GM12878 (cell line): ENCODE data around the gene RFLNA. TPM values are rescaled to one million over a fixed set of nuclear protein-coding genes. Genes with fewer than 3 reads are reported as not detected.

Experiments used
- ATAC-seq: fragments of 200-7000 bp; cut with Tn5 transposase; 3 replicates; pipeline ENCODE4 v1.9.1; 2020; ENCODE audit warnings: mild to moderate bottlenecking, moderate library complexity
- BruUV-seq: library from RNA; stranded (reverse); fragments of 400-500 nt; replicated peaks from 2 replicates; lab custom pipeline; 2021; lab: Mats Ljungman, UMichigan
- CTCF ChIA-PET: fragments of 300-600 bp; sonication (Branson Sonifier 250); formaldehyde crosslinking; extraction: SDS; loops from one replicate; lab custom pipeline; 2021; ENCODE audit warnings: inconsistent platforms; lab: Yijun Ruan, JAX
- POLR2A ChIA-PET: fragments of 350-600 bp; formaldehyde crosslinking; extraction: SDS; loops from one replicate; lab custom pipeline; 2021; ENCODE audit warnings: inconsistent platforms; lab: Charles Lee
- RAD21 ChIA-PET: fragments of 300-600 bp; sonication (Branson Sonifier 250); formaldehyde crosslinking; loops from one replicate; lab custom pipeline; 2023; ENCODE audit warnings: antibody characterized with exemption; ENCODE audit not compliant: unreplicated experiment; lab: Charles Lee
- SMC1A ChIA-PET: fragments of 300-600 bp; sonication (Branson Sonifier 250); formaldehyde crosslinking; loops from one replicate; lab custom pipeline; 2023; ENCODE audit not compliant: unreplicated experiment, uncharacterized antibody; lab: Charles Lee
- DNase-seq: peaks from one replicate; pipeline ENCODE4 v3.0.0-alpha.2; 2011; ENCODE audit warnings: low read depth, low spot score
- FAIRE-seq: peaks from 3 replicates; lab custom pipeline; 2011; peaks lifted over from hg19 to GRCh38; lab: Jason Lieb, UNC
- H2AFZ ChIP-seq: 2 replicates; pipeline ENCODE4 v1.6.0; 2011; ENCODE audit warnings: low read depth, low read length, control low read depth; ENCODE audit not compliant: control insufficient read depth
- H3K27ac ChIP-seq: 2 replicates; pipeline ENCODE4 v1.5.1; 2011; ENCODE audit warnings: control low read depth; ENCODE audit not compliant: control insufficient read depth, insufficient read depth
- H3K27me3 ChIP-seq, 2 experiments: replicated peaks in 1 of 2; 2 replicates each; pipeline versions ENCODE4 v1.6.0 to v1.6.1; 2011; ENCODE audit warnings: low read length in 1 of 2; ENCODE audit not compliant: control insufficient read depth in 2 of 2, insufficient read depth in 2 of 2
- H3K36me3 ChIP-seq, 2 experiments: 2 replicates each; pipeline ENCODE4 v1.5.1; 2011; ENCODE audit warnings: low read length in 1 of 2; ENCODE audit not compliant: control insufficient read depth in 2 of 2, insufficient read depth in 2 of 2
- H3K4me1 ChIP-seq: 2 replicates; pipeline ENCODE4 v1.6.1; 2011; ENCODE audit warnings: mild to moderate bottlenecking, low read length, moderate library complexity, mixed read lengths; ENCODE audit not compliant: control insufficient read depth, insufficient read depth
- H3K4me2 ChIP-seq: 2 replicates; pipeline ENCODE4 v1.6.0; 2011; ENCODE audit warnings: control low read depth; ENCODE audit not compliant: control insufficient read depth, insufficient read depth
- H3K4me3 ChIP-seq: fragments of 200-600 bp; sonication (generic); 2 replicates; pipeline ENCODE4 v1.5.1; 2016
- H3K79me2 ChIP-seq: 2 replicates; pipeline ENCODE4 v1.6.0; 2011; ENCODE audit warnings: low read length; ENCODE audit not compliant: control insufficient read depth, insufficient read depth
- H3K9ac ChIP-seq: 2 replicates; pipeline ENCODE4 v1.8.0; 2011; ENCODE audit warnings: low read length, control low read depth, mixed read lengths; ENCODE audit not compliant: control insufficient read depth, insufficient read depth
- H3K9me3 ChIP-seq: replicated peaks from 3 replicates; pipeline ENCODE4 v1.5.1; 2011; ENCODE audit warnings: mild to moderate bottlenecking, low read length; ENCODE audit not compliant: control insufficient read depth, insufficient read depth
- H4K20me1 ChIP-seq: 2 replicates; pipeline ENCODE4 v1.6.0; 2011; ENCODE audit not compliant: control insufficient read depth, insufficient read depth
- CBX5 ChIP-seq: sonication (generic); IDR thresholded peaks from 2 replicates; pipeline ENCODE4 v1.6.1; 2016; ENCODE audit warnings: low read depth, moderate library complexity, mild to moderate bottlenecking, inconsistent platforms
- CHD2 ChIP-seq: IDR thresholded peaks from 2 replicates; pipeline ENCODE4 v1.6.1; 2011; ENCODE audit warnings: low read depth, low read length, improper control_type of control experiment, borderline replicate concordance
- TAF1 ChIP-seq: IDR thresholded peaks from 2 replicates; pipeline ENCODE4 v1.6.1; 2011; ENCODE audit warnings: mild to moderate bottlenecking, low read depth, low read length, borderline replicate concordance
- WGBS: methylation state at CpG from one replicate; pipeline ENCODE4 v1.1.6; 2016; ENCODE audit warnings: low lambda C conversion rate; ENCODE audit not compliant: insufficient replicate concordance, insufficient coverage; ENCODE audit errors: missing lambda C conversion rate; 5-methylcytosine and 5-hydroxymethylcytosine counted together
- in situ Hi-C: fragments of 300-500 bp; cut with MboI; formaldehyde crosslinking; loops from 9 replicates; pipeline ENCODE4 v1.14.3; 2018; ENCODE audit warnings: mixed read lengths
- intact Hi-C: fragments of 100-400 bp; cut with micrococcal nuclease; formaldehyde crosslinking; loops from one replicate; pipeline ENCODE4 v1.14.2; 2022; ENCODE audit not compliant: unreplicated experiment
- polyA plus RNA-seq, 11 experiments: library from polyadenylated mRNA; depleted of rRNA in 4 of 11; unstranded in 6 of 11; stranded (reverse) in 5 of 11; fragments of >200 nt; fragmentation: Nextera tagmentation in 4 of 11; fragmentation: Illumina TruSeq in 1 of 11; extraction: Ambion mirVana in 4 of 11; extraction: Trizol in 1 of 11; gene quantifications; 1 replicate in 1 of 11; 2 replicates in 10 of 11; pipeline versions ENCODE4 v1.2.1 to v1.2.3, GENCODE V29; 2011 to 2016; ENCODE audit warnings: inconsistent platforms in 2 of 11, missing spikeins in 2 of 11, low read depth in 1 of 11
- total RNA-seq, 4 experiments: library from RNA; depleted of rRNA in 3 of 4; stranded (reverse); fragments of >200 nt in 3 of 4; fragmentation: Illumina TruSeq in 1 of 4; extraction: Trizol in 1 of 4; gene quantifications; 2 replicates each; pipeline versions ENCODE4 v1.2.1 to v1.2.3, GENCODE V29; 2013 to 2021
- TF ChIP-seq, protein P1 (sequence below): IDR thresholded peaks from 2 replicates; pipeline ENCODE4 v1.6.1; 2011; ENCODE audit warnings: borderline replicate concordance, low read depth, mild to moderate bottlenecking, moderate library complexity, low read length; ENCODE audit not compliant: insufficient read depth, poor library complexity, severe bottlenecking

Gene RFLNA
- total and polyA plus RNA-seq, 10 of the 15 experiments (the other 5 are each of a cell fraction or from before 2014, with no cell fraction given): 0.08 TPM; not detected in 9

DNA sequence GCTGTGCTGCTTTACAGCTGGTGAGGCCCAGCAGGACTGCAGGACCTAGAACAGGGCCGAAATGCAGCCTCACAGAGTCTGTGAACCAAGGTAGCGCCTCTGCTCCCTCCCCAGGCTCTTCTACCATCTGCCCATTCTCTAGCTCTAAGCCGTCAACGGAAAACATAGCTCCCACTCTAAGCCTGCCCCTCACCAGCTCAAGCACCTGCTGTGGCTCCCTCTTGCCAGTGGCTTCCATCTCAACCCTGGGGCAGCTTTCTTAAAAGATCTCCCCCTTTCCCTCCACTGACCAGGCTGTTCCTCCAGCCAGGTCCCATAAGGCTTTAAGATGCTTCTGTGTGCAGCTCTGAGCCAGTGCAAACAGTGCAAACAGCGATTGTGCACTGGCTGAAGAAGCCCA lies 61.3 kb downstream of the RFLNA start:
- H3K9ac ChIP-seq: no peak overlapping the region
- H3K4me1 ChIP-seq: no peaks in the 10 kb centered on the region
- peaks cover 26 to 52% of the 10 kb centered on the region in 2 experiments; a peak in 3 of 4 replicates for H3K36me3 ChIP-seq
- H3K9me3 ChIP-seq: no peaks in the 10 kb centered on the region
- WGBS: 100% methylated on average over 5 of the region's 5 CpGs
- H2AFZ ChIP-seq: no peak overlapping the region
- no peak overlapping the region for H3K27ac ChIP-seq
- no peaks in the 10 kb centered on the region; the same call in 1 of the 2 replicates for H4K20me1 ChIP-seq
- ChIA-PET SMC1A (no interaction called here), POLR2A (no interaction called here), CTCF (no interaction called here), RAD21 (no interaction called here)
- H3K79me2 ChIP-seq: no peaks in the 10 kb centered on the region
- intact Hi-C loops: no loop called here
- DNase-seq (no peak), FAIRE-seq (no peak), ATAC-seq (no peak)
- no peak overlapping the region for H3K4me3 ChIP-seq
- in situ Hi-C loops: loop anchor here (25.0 kb wide), 1 partner anchor 406 kb away; no protein-coding TSS in a partner anchor
- no peak for TF ChIP-seq CHD2
- TF ChIP-seq CBX5: no peak
- BruUV-seq: no TSS peak
- no peaks in the 10 kb centered on the region for H3K27me3 ChIP-seq
- H3K4me2 ChIP-seq: no peak overlapping the region

DNA sequence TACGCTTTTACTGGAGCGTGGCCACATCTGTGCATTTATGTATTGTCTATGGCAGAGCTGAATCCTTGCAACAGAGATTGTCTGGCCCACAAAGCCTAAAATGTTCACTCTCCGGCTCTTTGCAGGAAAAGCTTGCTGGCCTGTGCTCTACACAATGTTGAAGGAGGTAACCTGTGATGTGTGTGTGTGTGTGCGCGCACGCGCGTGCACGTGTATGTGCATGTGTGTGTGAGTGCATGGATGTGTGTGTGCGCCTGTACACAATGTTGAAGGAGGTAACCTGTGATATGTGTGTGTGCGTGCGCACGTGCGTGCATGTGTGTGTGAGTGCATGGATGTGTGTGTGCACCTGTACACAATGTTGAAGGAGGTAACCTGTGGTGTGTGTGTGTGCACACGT lies 62.7 kb downstream of the RFLNA start:
- intact Hi-C loops: no loop called here
- TF ChIP-seq, protein P1, sequence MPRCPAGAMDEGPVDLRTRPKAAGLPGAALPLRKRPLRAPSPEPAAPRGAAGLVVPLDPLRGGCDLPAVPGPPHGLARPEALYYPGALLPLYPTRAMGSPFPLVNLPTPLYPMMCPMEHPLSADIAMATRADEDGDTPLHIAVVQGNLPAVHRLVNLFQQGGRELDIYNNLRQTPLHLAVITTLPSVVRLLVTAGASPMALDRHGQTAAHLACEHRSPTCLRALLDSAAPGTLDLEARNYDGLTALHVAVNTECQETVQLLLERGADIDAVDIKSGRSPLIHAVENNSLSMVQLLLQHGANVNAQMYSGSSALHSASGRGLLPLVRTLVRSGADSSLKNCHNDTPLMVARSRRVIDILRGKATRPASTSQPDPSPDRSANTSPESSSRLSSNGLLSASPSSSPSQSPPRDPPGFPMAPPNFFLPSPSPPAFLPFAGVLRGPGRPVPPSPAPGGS: peak; percentile 16
- TF ChIP-seq TAF1: no peak
- H3K9ac ChIP-seq: no peak overlapping the region
- H2AFZ ChIP-seq: no peak overlapping the region
- no peak for FAIRE-seq
- no peaks in the 10 kb centered on the region for H3K4me1 ChIP-seq
- in situ Hi-C loops: loop anchor here (25.0 kb wide), 1 partner anchor 405 kb away; no protein-coding TSS in a partner anchor
- H4K20me1 ChIP-seq: no peaks in the 10 kb centered on the region; the same call in 1 of the 2 replicates
- BruUV-seq: no TSS peak
- no peak for DNase-seq
- H3K4me3 ChIP-seq: no peak overlapping the region
- CTCF ChIA-PET: no interaction called here
- no peak overlapping the region for H3K27ac ChIP-seq
- 98% methylated on average over 15 of the region's 15 CpGs for WGBS
- H3K36me3 ChIP-seq: peaks cover 22 to 58% of the 10 kb centered on the region in 2 experiments; a peak in 3 of 4 replicates
- SMC1A ChIA-PET: no interaction called here
- no peaks in the 10 kb centered on the region for H3K79me2 ChIP-seq
- RAD21 ChIA-PET: no interaction called here
- POLR2A ChIA-PET: no interaction called here
- H3K4me2 ChIP-seq: no peak overlapping the region
- H3K9me3 ChIP-seq: no peaks in the 10 kb centered on the region
- no peak for ATAC-seq
- H3K27me3 ChIP-seq: no peaks in the 10 kb centered on the region
